GM11168 (cell line): ENCODE data around the gene EXOSC10.
"Not testable (repeated sequence)": the region's sequence is repeated elsewhere in the genome, so short reads cannot be mapped to it uniquely, and the experiment has no call there.

Experiments used
- in situ Hi-C: fragments of 300-500 bp; cut with MboI; formaldehyde crosslinking; loops from one replicate; pipeline ENCODE4 v1.12.0; 2022; ENCODE audit warnings: low sequenced_read_pairs; ENCODE audit not compliant: unreplicated experiment

EXOSC10 gene

DNA sequence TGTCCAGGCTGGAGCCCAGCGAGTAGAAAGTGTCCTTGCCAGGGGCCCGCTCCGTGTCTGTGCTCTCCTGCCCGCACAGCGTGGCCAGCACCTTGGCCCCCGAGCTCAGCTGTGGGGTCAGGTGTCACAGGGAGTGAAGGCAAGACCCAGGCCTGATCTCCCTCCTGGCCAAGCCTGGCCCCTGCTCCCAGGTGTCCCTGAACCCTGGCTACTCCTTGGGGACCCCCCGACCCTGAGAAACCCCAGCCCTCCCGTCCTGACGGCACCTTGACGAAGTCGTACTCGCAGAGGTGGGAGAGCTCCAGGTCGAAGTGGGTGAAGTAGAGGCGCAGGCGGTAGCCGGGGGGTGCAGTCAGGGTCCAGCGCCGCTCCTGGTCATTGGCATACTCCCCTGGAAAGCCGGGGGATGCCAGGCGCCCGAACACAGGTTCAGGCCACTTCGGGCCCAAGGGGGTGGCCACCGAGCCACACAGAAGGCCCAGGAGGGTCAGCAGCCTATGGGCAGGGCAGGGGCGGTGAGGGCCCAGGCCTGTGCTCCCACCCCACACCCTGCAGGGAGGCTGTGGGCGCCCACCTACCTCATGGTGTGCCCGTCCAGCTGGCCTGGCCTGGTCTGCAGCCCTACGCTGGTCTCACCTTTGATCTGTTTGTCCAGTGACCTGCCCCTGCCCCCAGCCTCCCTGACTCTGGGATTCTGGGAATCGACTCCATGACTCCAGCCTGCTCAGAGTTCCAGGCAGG, 52.9 kb downstream of the EXOSC10 start, which contains the start of gene MASP2:
TSS of gene MASP2 (minus strand) at position 615 of the 741 bp plus-strand sequence. CDS start at position 583, 32 bp downstream.
- in situ Hi-C loops = no loop called here

DNA sequence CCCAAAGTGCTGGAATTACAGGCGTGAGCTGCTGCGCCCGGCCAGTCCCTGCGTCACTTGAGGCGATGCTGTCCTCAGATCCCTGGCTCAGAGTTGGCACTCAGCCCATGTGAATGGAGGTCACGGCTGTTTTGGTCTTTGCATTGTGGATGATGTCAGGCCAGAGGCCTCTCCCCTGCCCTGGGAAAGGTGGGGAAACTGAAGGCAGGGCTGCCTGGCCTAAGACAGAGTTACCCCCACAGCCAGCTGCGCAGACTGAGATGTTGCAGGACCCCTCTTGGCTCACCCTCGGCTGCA, 53.5 kb downstream of the EXOSC10 start:
- in situ Hi-C loops = no loop called here

DNA sequence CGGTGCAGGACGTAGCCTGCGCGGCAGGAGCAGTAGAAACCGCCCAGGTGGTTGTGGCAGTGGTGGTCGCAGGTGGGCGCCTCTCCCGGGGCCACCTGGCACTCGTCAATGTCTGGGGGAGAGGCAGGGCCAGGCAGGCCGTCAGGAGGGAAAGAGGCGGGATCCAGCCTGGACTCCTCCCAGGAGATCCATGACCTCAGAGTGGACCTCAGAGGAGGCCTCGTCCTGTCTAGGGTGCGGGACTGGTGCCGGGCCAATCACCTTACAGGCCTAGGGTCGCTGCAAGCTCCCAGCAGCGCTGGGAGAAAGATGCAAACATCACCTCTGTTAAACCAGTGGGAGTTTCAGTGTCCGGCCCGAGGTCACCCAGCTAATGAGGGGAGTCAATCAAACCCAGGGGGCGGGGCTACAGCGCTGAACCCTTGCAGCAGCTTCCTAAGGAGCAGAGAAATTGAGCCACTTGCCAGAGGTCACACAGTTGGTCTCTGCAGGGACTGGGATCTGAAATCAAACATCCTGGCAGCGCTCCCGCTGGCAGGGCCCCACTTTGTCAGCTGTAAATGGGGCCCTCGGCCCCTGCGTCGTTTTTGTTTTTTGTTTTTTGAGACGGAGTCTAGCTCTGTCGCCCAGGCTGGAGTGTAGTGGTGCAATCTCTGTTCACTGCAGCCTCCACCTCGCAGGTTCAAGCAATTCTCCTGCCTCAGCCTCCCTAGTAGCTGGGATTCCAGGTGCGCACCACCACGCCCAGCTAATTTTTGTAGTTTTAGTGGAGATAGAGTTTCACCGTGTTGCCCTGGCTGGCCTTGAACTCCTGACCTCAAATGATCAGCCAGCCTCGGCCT, 54.0 kb downstream of the EXOSC10 start:
- in situ Hi-C loops = no loop called here

DNA sequence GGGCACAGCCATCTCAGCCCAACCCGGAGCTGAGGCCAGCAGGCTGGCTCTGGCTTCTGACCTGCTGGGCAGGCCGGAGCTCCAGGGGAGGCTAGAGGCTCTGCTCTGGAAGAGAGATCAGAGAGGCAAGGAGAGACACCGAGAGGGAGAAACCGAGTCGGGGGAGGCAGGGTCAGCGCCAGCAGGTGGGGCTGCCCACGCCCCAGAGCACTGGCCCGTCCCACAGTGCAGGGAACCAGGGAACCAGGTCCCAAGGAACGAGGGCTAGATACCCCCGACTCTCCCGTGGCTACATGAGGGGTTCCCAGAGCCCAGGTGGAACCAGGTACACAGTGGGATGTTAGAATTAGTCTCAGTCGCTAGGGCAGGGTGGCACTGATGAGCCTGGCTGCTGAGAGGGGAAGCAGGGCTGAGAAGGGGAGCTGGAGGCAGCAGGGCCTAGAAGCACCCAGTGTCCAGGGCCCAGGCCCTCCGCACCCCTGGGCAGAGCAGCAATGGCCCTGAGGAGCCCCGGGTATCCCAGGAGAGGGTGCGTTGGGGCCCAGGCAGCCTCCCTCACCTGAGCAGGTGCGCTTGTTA, 54.7 kb downstream of the EXOSC10 start:
- in situ Hi-C loops = no loop called here

- in situ Hi-C loops = no loop called here
Observed at GRCh38 chr1:11044086-11044848, 55.4 kb downstream of the EXOSC10 start.

- in situ Hi-C loops = no loop called here
Observed at GRCh38 chr1:11042995-11043874, 56.4 kb downstream of the EXOSC10 start.

GRCh38 chr1:11042065-11042464, 57.6 kb downstream of the EXOSC10 start:
- in situ Hi-C loops = no loop called here

- in situ Hi-C loops = no loop called here
Observed at GRCh38 chr1:11041048-11041447, 58.6 kb downstream of the EXOSC10 start.

GRCh38 chr1:11040105-11040429, 59.6 kb downstream of the EXOSC10 start:
- in situ Hi-C loops = not testable (repeated sequence)

DNA sequence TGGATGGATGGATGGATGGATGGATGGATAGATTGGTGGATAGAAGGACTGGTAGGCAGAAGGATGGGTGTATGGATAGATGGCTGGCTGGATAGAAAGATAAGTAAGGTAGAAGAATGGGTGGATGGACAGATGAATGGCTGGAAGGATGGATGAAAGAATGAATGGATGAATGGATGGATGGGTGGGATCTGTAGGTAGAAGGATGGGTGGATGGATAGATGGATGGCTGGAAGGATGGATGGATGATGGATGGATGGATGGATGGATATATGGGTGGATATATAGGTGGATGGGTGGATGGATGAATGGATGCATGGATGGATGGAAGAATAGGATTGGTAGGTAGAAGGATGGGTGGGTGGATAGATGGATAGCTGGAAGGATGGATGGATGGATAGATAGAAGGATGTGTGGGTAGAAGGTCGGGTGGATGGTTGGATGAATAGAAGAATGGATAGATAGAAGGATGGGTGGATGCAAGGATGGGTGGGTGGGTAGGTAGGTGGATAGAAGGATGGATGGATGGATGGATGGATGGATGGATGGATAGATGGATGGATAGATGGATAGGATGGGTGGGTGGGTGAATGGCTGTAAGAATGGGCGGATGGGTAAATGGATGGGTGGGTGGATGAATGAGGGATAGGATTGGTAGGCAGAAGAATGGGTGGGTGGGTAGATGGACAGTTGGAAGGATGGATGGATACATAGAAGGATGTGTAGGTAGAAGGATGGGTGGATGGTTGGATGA, 60.1 kb downstream of the EXOSC10 start:
- in situ Hi-C loops = no loop called here

DNA sequence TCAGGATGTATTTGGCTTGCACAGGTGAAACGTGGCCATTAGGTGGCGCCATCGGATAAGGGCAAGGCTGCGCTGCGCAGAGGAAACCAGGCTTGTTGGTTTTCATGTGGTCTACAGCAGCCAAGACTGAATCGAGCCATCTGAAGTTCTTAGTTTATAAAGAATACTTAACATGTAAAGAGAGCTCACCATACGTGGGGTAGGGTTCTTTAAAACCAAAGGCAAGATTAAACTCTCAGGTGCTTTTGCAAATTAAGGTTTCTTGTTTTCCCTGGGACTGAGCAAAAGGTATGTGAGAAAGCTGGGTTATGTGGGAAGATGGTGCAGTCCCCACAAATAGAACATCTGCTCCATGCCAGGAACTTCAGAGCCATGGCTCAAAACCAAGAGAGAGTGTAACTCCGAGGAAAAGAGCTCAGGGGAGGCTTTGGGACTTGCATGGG, 61.9 kb downstream of the EXOSC10 start:
- in situ Hi-C loops = no loop called here

DNA sequence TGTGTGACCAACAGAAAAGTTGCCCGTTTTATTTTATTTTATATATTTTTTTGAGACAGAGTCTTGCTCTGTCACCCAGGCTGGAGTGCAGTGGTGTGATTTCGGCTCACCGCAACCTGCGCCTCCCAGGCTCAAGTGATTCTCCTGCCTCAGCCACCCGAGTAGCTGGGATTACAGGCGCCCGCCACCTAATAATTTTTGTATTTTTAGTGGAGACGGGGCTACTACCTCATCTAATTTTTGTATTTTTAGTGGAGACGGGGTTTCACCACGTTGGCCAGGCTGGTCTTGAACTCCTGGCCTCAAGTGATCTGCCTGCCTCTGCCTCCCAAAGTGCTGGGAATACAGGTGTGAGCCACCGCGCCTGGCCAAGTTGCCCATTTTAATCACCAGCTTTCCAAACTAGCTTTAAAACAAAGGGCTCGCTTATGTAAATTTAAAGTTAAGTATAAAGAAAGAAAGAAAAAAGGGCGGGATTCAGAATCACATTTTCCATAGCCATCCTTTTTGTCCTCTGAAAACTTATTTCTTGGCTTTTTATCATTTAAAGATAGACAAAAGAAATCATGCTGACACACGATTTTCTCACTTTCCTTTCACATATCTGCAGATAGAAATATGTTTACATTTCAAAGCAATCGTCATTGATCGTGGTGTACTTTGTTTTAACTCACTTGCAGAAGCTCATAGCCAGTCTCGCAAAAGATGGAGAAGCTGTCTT, 62.5 kb downstream of the EXOSC10 start:
- in situ Hi-C loops = not testable (repeated sequence)

DNA sequence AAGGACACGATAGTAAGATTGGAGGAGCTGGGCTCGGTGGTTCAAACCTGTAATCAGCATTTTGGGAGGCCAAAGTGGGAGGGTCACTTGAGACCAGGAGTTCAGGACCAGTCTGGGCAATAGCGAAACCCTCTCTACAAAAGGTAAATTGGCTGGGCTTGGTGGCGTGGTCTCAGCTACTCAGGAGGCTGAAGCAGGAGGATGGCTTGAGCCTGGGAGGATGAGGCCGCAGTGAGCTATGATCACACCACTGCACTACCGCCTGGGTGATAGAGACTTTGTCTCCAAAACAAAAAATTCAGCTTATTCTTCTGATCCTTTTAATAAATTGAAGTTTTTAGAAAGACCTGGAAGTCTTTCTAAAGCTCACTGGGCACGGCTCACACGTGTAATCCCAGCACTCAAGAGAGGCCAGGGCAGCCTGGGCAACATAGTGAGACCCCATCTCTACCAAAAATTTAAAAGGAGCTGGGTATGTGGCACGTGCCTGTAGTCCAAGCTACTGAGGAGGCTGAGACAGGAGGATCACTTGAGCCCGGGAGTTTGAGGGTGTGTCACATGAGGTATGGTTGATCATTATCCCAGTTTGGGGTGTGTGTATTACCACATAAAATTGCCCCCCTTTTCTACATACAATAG, 67.9 kb downstream of the EXOSC10 start:
- in situ Hi-C loops = no loop called here

DNA sequence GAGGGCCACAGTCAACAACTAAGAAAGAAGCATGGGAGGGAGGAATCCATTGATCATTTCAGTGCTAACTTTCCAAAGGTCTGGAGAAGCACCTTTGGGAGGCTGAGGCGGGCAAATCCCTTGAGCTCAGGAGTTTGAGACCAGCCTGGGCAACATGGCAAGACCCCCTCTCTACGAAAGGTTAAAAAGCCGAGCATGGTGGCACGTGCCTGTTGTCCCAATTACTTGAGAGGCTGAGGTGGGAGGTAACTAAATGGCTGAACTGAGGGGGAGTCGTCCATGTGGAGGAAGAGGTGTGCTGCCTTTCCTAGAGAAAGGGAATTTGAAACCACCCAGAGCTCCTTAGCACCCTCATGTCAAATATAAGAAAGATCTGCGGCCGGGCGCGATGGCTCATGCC, 68.8 kb downstream of the EXOSC10 start:
- in situ Hi-C loops = no loop called here

GRCh38 chr1:11028018-11028417, 71.7 kb downstream of the EXOSC10 start:
- in situ Hi-C loops = no loop called here

GRCh38 chr1:11027316-11027715, 72.4 kb downstream of the EXOSC10 start:
- in situ Hi-C loops = no loop called here

GRCh38 chr1:11026903-11027302, 72.8 kb downstream of the EXOSC10 start:
- in situ Hi-C loops = no loop called here

DNA sequence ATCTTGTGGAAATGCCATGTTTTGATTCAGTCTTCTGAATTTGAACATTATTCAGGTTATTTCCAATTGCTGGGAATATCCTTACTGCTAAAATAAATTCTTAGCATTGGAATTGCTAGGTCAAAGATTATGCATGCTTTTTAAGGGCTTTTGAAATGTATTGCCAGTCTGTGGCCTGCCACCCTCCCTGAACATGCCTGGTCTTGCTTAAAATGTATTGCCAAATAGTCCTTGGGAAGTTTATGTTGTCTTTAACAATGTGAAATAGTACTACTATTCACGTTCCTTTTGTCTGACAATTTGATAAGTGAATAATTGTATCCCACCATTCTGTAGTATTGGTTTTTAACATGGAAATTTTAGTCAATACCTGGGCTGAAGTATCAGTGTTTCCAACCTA, 73.6 kb downstream of the EXOSC10 start:
- in situ Hi-C loops = no loop called here
